Large intestine (tissue), 3 donors: ENCODE data around the gene RND3. TPM values are rescaled to one million over a fixed set of nuclear protein-coding genes. Genes with fewer than 3 reads are reported as not detected.
A peak's percentile ranks its signal among the peaks of the same experiment; 100 is the strongest.

Source experiments
- DNase-seq, 2 donors: peaks; one replicate each; pipeline versions ENCODE4 v3.0.0 to v3.0.0-alpha.2; 2013
- H3K27ac ChIP-seq: one replicate; pipeline ENCODE4 v1.5.1; 2013; ENCODE audit warnings: low read length
- H3K27me3 ChIP-seq: 2 replicates; pipeline ENCODE4 v1.6.1; 2013; ENCODE audit warnings: low read length; ENCODE audit not compliant: control insufficient read depth, insufficient read depth
- H3K36me3 ChIP-seq: 2 replicates; pipeline ENCODE4 v1.6.1; 2013; ENCODE audit warnings: low read length; ENCODE audit not compliant: control insufficient read depth, insufficient read depth
- H3K4me1 ChIP-seq: one replicate; pipeline ENCODE4 v1.6.1; 2013; ENCODE audit warnings: low read length; ENCODE audit not compliant: control insufficient read depth, insufficient read depth
- H3K4me3 ChIP-seq: one replicate; pipeline ENCODE4 v1.5.1; 2013; ENCODE audit warnings: low read length
- H3K9me3 ChIP-seq: one replicate; pipeline ENCODE4 v1.6.1; 2013; ENCODE audit warnings: mild to moderate bottlenecking, low read depth, low read length, moderate library complexity; ENCODE audit not compliant: control insufficient read depth
- WGBS: methylation state at CpG from one replicate; pipeline ENCODE4 v1.1.5; 2013; ENCODE audit warnings: low lambda C conversion rate; ENCODE audit not compliant: insufficient coverage; 5-methylcytosine and 5-hydroxymethylcytosine counted together
- polyA plus RNA-seq: library from polyadenylated mRNA; unstranded; fragments of 120-200 nt; gene quantifications from one replicate; pipeline ENCODE4 v1.2.1, GENCODE V29; 2013

The RND3 gene
- polyA plus RNA-seq, 1 donor, result 35.6 TPM

- Histone ChIP-seq H3K36me3 (no peaks in the 10 kb centered on the region), H3K9me3 (no peaks in the 10 kb centered on the region), H3K27me3 (no peaks in the 10 kb centered on the region), H3K4me1 (no peaks in the 10 kb centered on the region), H3K27ac (no peak overlapping the region), H3K4me3 (no peak overlapping the region)
- DNase-seq, result no peak
- WGBS, result 73% methylated on average over 4 of the region's 4 CpGs
These were observed 6.9 kb upstream of the RND3 start for GRCh38 chr2:150494234-150494945.

GRCh38 chr2:150491943-150492342, 4.5 kb upstream of the RND3 start:
- H3K27ac ChIP-seq, result no peak overlapping the region
- no CpG with 5 or more reads among the region's 2 CpGs for WGBS

GRCh38 chr2:150491430-150491829, 4.0 kb upstream of the RND3 start:
- H3K4me3 ChIP-seq, result no peak overlapping the region
- 100% methylated on average over 1 of the region's 2 CpGs for WGBS
- H3K36me3 ChIP-seq, result no peaks in the 10 kb centered on the region
- no peaks in the 10 kb centered on the region for H3K4me1 ChIP-seq
- H3K9me3 ChIP-seq, result no peaks in the 10 kb centered on the region
- DNase-seq, result no peak
- no peaks in the 10 kb centered on the region for H3K27me3 ChIP-seq
- H3K27ac ChIP-seq, result no peak overlapping the region

More at GRCh38 chr2:150491943-150492342, 4.5 kb upstream of the RND3 start:
- Histone ChIP-seq H3K4me1 (no peaks in the 10 kb centered on the region), H3K9me3 (no peaks in the 10 kb centered on the region), H3K4me3 (no peak overlapping the region), H3K27me3 (no peaks in the 10 kb centered on the region), H3K36me3 (no peaks in the 10 kb centered on the region)
- no peak for DNase-seq

GRCh38 chr2:150490466-150490865, 3.0 kb upstream of the RND3 start:
- Histone ChIP-seq H3K36me3 (no peaks in the 10 kb centered on the region), H3K27ac (no peak overlapping the region), H3K9me3 (no peaks in the 10 kb centered on the region), H3K27me3 (no peaks in the 10 kb centered on the region), H3K4me1 (no peaks in the 10 kb centered on the region), H3K4me3 (no peak overlapping the region)
- no peak for DNase-seq
- WGBS, result 85% methylated on average over 5 of the region's 6 CpGs

- H3K27ac ChIP-seq, result peak overlapping the region; percentile 99
- no peaks in the 10 kb centered on the region for H3K36me3 ChIP-seq
- no peaks in the 10 kb centered on the region for H3K9me3 ChIP-seq
- DNase-seq, result peak; percentile 31 to 79
- no CpG with 5 or more reads among the region's 45 CpGs for whole genome bisulfite sequencing
- H3K27me3 ChIP-seq, result no peaks in the 10 kb centered on the region
- H3K4me1 ChIP-seq, result peaks cover 19% of the 10 kb centered on the region
- peak overlapping the region; percentile 77 for H3K4me3 ChIP-seq
These were observed 655 bp downstream of the RND3 start for GRCh38 chr2:150486539-150487484.

GRCh38 chr2:150485871-150486538, 1.5 kb downstream of the RND3 start:
- Histone ChIP-seq H3K27me3 (no peaks in the 10 kb centered on the region), H3K4me3 (peak overlapping the region; percentile 77), H3K9me3 (no peaks in the 10 kb centered on the region), H3K27ac (peak overlapping the region; percentile 99), H3K36me3 (peaks cover 3% of the 10 kb centered on the region), H3K4me1 (peaks cover 19% of the 10 kb centered on the region)
- 0% methylated on average over 4 of the region's 62 CpGs for WGBS
- peak; percentile 79 to 88 for DNase-seq

- peak overlapping the region; percentile 99 for H3K27ac ChIP-seq
- no peaks in the 10 kb centered on the region for H3K27me3 ChIP-seq
- no CpG with 5 or more reads among the region's 43 CpGs for WGBS
- peak overlapping the region; percentile 77 for H3K4me3 ChIP-seq
- H3K4me1 ChIP-seq, result peaks cover 23% of the 10 kb centered on the region
- H3K9me3 ChIP-seq, result no peaks in the 10 kb centered on the region
- peak; percentile 80 to 94 for DNase-seq
- H3K36me3 ChIP-seq, result peaks cover 8% of the 10 kb centered on the region
These were observed 2.2 kb downstream of the RND3 start for GRCh38 chr2:150485114-150485870.

- no peak for DNase-seq
- Histone ChIP-seq H3K27me3 (no peaks in the 10 kb centered on the region), H3K4me3 (peak overlapping the region; percentile 77), H3K9me3 (no peaks in the 10 kb centered on the region), H3K36me3 (peaks cover 8% of the 10 kb centered on the region), H3K4me1 (peaks cover 25% of the 10 kb centered on the region), H3K27ac (peak overlapping the region; percentile 99)
- WGBS, result no CpG with 5 or more reads among the region's 7 CpGs
These were observed 2.9 kb downstream of the RND3 start for GRCh38 chr2:150484461-150485021.

- Histone ChIP-seq H3K4me3 (peak overlapping the region; percentile 77), H3K4me1 (peaks cover 30% of the 10 kb centered on the region), H3K9me3 (no peaks in the 10 kb centered on the region), H3K36me3 (peaks cover 8% of the 10 kb centered on the region), H3K27me3 (no peaks in the 10 kb centered on the region), H3K27ac (peak overlapping the region; percentile 99)
- DNase-seq, result no peak
- WGBS, result no CpG with 5 or more reads among the region's 3 CpGs
These were observed 3.5 kb downstream of the RND3 start for GRCh38 chr2:150484006-150484405.
